ENCODE data around the gene HMG20A. TPM values are rescaled to one million over a fixed set of nuclear protein-coding genes. Genes with fewer than 3 reads are reported as not detected.

The HMG20A gene
- total RNA-seq, 1 donor: 30.8 TPM

GRCh38 chr15:77386626-77387025 is 34.1 kb upstream of the HMG20A start:
- Histone ChIP-seq H3K79me2 (ENCODE audit: insufficient read depth, low read length) (peaks cover 100% of the 10 kb centered on the region), H3K4me1 (ENCODE audit: insufficient read depth, low read length) (peaks cover 5% of the 10 kb centered on the region), H3K27ac (ENCODE audit: low read depth, low read length) (no peak overlapping the region), H3K9me3 (ENCODE audit: low read depth, low read length) (no peaks in the 10 kb centered on the region), H3K4me2 (ENCODE audit: insufficient read depth, low read length) (no peak overlapping the region), H4K20me1 (ENCODE audit: insufficient read depth, low read length) (peaks cover 88% of the 10 kb centered on the region), H3K36me3 (ENCODE audit: insufficient read depth, low read length) (no peaks in the 10 kb centered on the region), H2AFZ (ENCODE audit: low read length) (no peak overlapping the region), H3K27me3 (ENCODE audit: insufficient read depth, low read length) (no peaks in the 10 kb centered on the region), H3K4me3 (ENCODE audit: insufficient read depth, low read length) (no peak overlapping the region)
- no peak for TF ChIP-seq CTCF (IDR thresholded peaks at IDR 0.05; ENCODE audit: extremely low read depth, low read depth, low read length)
- DNase-seq (ENCODE audit: insufficient read length, low spot score, missing footprints): no peak

GRCh38 chr15:77387365-77388105 is 33.2 kb upstream of the HMG20A start:
- no peak for DNase-seq (ENCODE audit: insufficient read length, low spot score, missing footprints)
- H3K4me2 ChIP-seq (ENCODE audit: insufficient read depth, low read length): no peak overlapping the region
- H3K9me3 ChIP-seq (ENCODE audit: low read depth, low read length): no peaks in the 10 kb centered on the region
- peaks cover 100% of the 10 kb centered on the region for H3K79me2 ChIP-seq (ENCODE audit: insufficient read depth, low read length)
- peaks cover 88% of the 10 kb centered on the region for H4K20me1 ChIP-seq (ENCODE audit: insufficient read depth, low read length)
- no peaks in the 10 kb centered on the region for H3K27me3 ChIP-seq (ENCODE audit: insufficient read depth, low read length)
- no peaks in the 10 kb centered on the region for H3K36me3 ChIP-seq (ENCODE audit: insufficient read depth, low read length)
- no peak overlapping the region for H3K4me3 ChIP-seq (ENCODE audit: insufficient read depth, low read length)
- no peak overlapping the region for H3K27ac ChIP-seq (ENCODE audit: low read depth, low read length)
- TF ChIP-seq CTCF (IDR thresholded peaks at IDR 0.05; ENCODE audit: extremely low read depth, low read depth, low read length): no peak
- H2AFZ ChIP-seq (ENCODE audit: low read length): no peak overlapping the region
- H3K4me1 ChIP-seq (ENCODE audit: insufficient read depth, low read length): peaks cover 5% of the 10 kb centered on the region

GRCh38 chr15:77391372-77391951 is 29.2 kb upstream of the HMG20A start:
- DNase-seq (ENCODE audit: insufficient read length, low spot score, missing footprints): no peak
- Histone ChIP-seq H4K20me1 (ENCODE audit: insufficient read depth, low read length) (peaks cover 87% of the 10 kb centered on the region), H3K4me3 (ENCODE audit: insufficient read depth, low read length) (no peak overlapping the region), H3K9me3 (ENCODE audit: low read depth, low read length) (no peaks in the 10 kb centered on the region), H3K36me3 (ENCODE audit: insufficient read depth, low read length) (peaks cover 3% of the 10 kb centered on the region), H3K79me2 (ENCODE audit: insufficient read depth, low read length) (peaks cover 100% of the 10 kb centered on the region), H3K4me2 (ENCODE audit: insufficient read depth, low read length) (no peak overlapping the region), H3K27ac (ENCODE audit: low read depth, low read length) (no peak overlapping the region), H3K4me1 (ENCODE audit: insufficient read depth, low read length) (peaks cover 15% of the 10 kb centered on the region), H3K27me3 (ENCODE audit: insufficient read depth, low read length) (no peaks in the 10 kb centered on the region), H2AFZ (ENCODE audit: low read length) (no peak overlapping the region)
- TF ChIP-seq CTCF (IDR thresholded peaks at IDR 0.05; ENCODE audit: extremely low read depth, low read depth, low read length): no peak

GRCh38 chr15:77392762-77393470 is 27.8 kb upstream of the HMG20A start:
- Histone ChIP-seq H3K4me3 (ENCODE audit: insufficient read depth, low read length) (no peak overlapping the region), H3K4me1 (ENCODE audit: insufficient read depth, low read length) (peaks cover 12% of the 10 kb centered on the region), H3K79me2 (ENCODE audit: insufficient read depth, low read length) (peaks cover 98% of the 10 kb centered on the region), H3K9me3 (ENCODE audit: low read depth, low read length) (no peaks in the 10 kb centered on the region), H4K20me1 (ENCODE audit: insufficient read depth, low read length) (peaks cover 84% of the 10 kb centered on the region), H3K36me3 (ENCODE audit: insufficient read depth, low read length) (peaks cover 3% of the 10 kb centered on the region), H3K27me3 (ENCODE audit: insufficient read depth, low read length) (no peaks in the 10 kb centered on the region), H3K27ac (ENCODE audit: low read depth, low read length) (no peak overlapping the region), H3K4me2 (ENCODE audit: insufficient read depth, low read length) (no peak overlapping the region), H2AFZ (ENCODE audit: low read length) (no peak overlapping the region)
- no peak for DNase-seq (ENCODE audit: insufficient read length, low spot score, missing footprints)
- no peak for TF ChIP-seq CTCF (IDR thresholded peaks at IDR 0.05; ENCODE audit: extremely low read depth, low read depth, low read length)
